ENCODE results near the gene SEPHS1. TPM values are rescaled to one million over a fixed set of nuclear protein-coding genes. Genes with fewer than 3 reads are reported as not detected.

The SEPHS1 gene
- total and polyA plus RNA-seq, 2 donors (not counting 1 experiment from before 2014, with no cell fraction given): 14.7 to 29.1 TPM

DNA sequence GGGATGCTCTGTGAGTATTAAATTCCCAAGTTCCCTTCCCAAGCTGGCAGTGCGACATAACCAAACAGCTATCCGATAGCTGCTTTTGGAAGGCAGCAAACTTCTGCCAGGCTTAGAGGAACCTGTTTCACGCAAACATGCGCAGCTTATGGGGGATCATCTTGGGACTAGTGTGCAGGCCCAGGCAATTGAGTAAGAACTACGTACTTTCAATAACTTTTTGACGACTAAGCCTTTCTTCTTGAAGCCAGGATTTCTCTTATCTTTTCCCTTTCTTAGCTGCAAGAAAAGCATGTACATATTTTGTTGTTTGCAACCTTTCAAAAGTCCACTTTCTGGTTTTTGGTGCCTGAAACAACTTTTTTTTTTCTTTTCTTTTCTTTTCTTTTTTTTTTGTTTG is 28.7 kb upstream of the SEPHS1 start:
- no peaks in the 10 kb centered on the region for H3K9me3 Mint-ChIP-seq (ENCODE audit: insufficient read depth)
- no peaks in the 10 kb centered on the region for H4K20me1 ChIP-seq (ENCODE audit: control insufficient read depth, insufficient read depth, low read length, poor library complexity, severe bottlenecking)
- H3K27ac ChIP-seq (ENCODE audit: low read length in 2 of 2): no peak overlapping the region
- peaks cover 30% of the 10 kb centered on the region for H3K27me3 Mint-ChIP-seq
- H3K9ac ChIP-seq (ENCODE audit: low read length): no peak overlapping the region
- peaks cover 0 to 12% (median 2%) of the 10 kb centered on the region in 4 experiments for H3K27me3 ChIP-seq (replicated peaks in 1 of 4; ENCODE audit: control extremely low read depth in 1 of 4, control insufficient read depth in 3 of 4, insufficient read depth in 4 of 4, low read length in 3 of 4)
- TF ChIP-seq CTCF (IDR thresholded peaks at IDR 0.05) (no peak), EZH2 (IDR thresholded peaks at IDR 0.05; ENCODE audit: borderline replicate concordance, insufficient read depth, low read depth, low read length, poor library complexity, severe bottlenecking) (no peak)
- WGBS (ENCODE audit: insufficient coverage): 97% methylated on average over 4 of the region's 6 CpGs
- ATAC-seq (ENCODE audit: low read depth): no peak
- no peaks in the 10 kb centered on the region for H3K4me1 ChIP-seq (ENCODE audit: control insufficient read depth in 2 of 2, insufficient read depth in 2 of 2, low read length in 2 of 2)
- no peak overlapping the region for H3K4me3 ChIP-seq (ENCODE audit: control extremely low read depth in 1 of 5, extremely low read depth in 1 of 5, insufficient read depth in 1 of 5, low read depth in 2 of 5, low read length in 4 of 5)
- no peak overlapping the region for H3K4me3 Mint-ChIP-seq
- peaks cover 0 to 4% (median 0%) of the 10 kb centered on the region in 3 donors for H3K9me3 ChIP-seq (ENCODE audit: control extremely low read depth in 1 of 3, control insufficient read depth in 2 of 3, insufficient read depth in 1 of 3, low read length in 2 of 3)
- no peaks in the 10 kb centered on the region for H3K4me1 Mint-ChIP-seq
- no peak for DNase-seq
- H3K36me3 ChIP-seq (replicated peaks in 1 of 2; ENCODE audit: control extremely low read depth in 1 of 2, control insufficient read depth in 1 of 2, extremely low read depth in 1 of 2, insufficient read depth in 2 of 2, low read length in 1 of 2): no peaks in the 10 kb centered on the region
- ChIA-PET POLR2A (no interaction called here), CTCF (interaction anchor here (1.0 to 3.1 kb wide), 2 partner anchors 63 to 160 kb away, joined by 4 to 9 read pairs; no protein-coding TSS in a partner anchor)
- no peaks in the 10 kb centered on the region for H3K79me2 ChIP-seq (ENCODE audit: control insufficient read depth, insufficient read depth, low read length)
- no peak overlapping the region for H3K4me2 ChIP-seq (replicated peaks; ENCODE audit: low read depth, low read length, poor library complexity, severe bottlenecking)
- intact Hi-C loops (cut with micrococcal nuclease): no loop called here
- no peak overlapping the region for H3K27ac Mint-ChIP-seq
- no peak overlapping the region for H2AFZ ChIP-seq (ENCODE audit: insufficient read depth, low read depth, low read length, poor library complexity, severe bottlenecking)

GRCh38 chr10:13376297-13376696 is 28.2 kb upstream of the SEPHS1 start:
- ChIA-PET POLR2A (no interaction called here), CTCF (interaction anchor here (0.7 to 3.1 kb wide), 3 partner anchors 64 to 768 kb away, joined by 4 to 9 read pairs (median 5); no protein-coding TSS in a partner anchor)
- H3K27me3 Mint-ChIP-seq: peaks cover 26% of the 10 kb centered on the region
- Histone ChIP-seq H3K9me3 (ENCODE audit: control extremely low read depth in 1 of 3, control insufficient read depth in 2 of 3, insufficient read depth in 1 of 3, low read length in 2 of 3) (peaks cover 0 to 4% (median 0%) of the 10 kb centered on the region in 3 donors), H3K27ac (ENCODE audit: low read length in 2 of 2) (no peak overlapping the region), H3K79me2 (ENCODE audit: control insufficient read depth, insufficient read depth, low read length) (no peaks in the 10 kb centered on the region), H4K20me1 (ENCODE audit: control insufficient read depth, insufficient read depth, low read length, poor library complexity, severe bottlenecking) (no peaks in the 10 kb centered on the region), H2AFZ (ENCODE audit: insufficient read depth, low read depth, low read length, poor library complexity, severe bottlenecking) (no peak overlapping the region), H3K4me2 (replicated peaks; ENCODE audit: low read depth, low read length, poor library complexity, severe bottlenecking) (no peak overlapping the region), H3K36me3 (replicated peaks in 1 of 2; ENCODE audit: control extremely low read depth in 1 of 2, control insufficient read depth in 1 of 2, extremely low read depth in 1 of 2, insufficient read depth in 2 of 2, low read length in 1 of 2) (no peaks in the 10 kb centered on the region), H3K27me3 (replicated peaks in 1 of 4; ENCODE audit: control extremely low read depth in 1 of 4, control insufficient read depth in 3 of 4, insufficient read depth in 4 of 4, low read length in 3 of 4) (peaks cover 0 to 10% (median 2%) of the 10 kb centered on the region in 4 experiments), H3K9ac (ENCODE audit: low read length) (no peak overlapping the region), H3K4me3 (ENCODE audit: control extremely low read depth in 1 of 5, extremely low read depth in 1 of 5, insufficient read depth in 1 of 5, low read depth in 2 of 5, low read length in 4 of 5) (no peak overlapping the region), H3K4me1 (ENCODE audit: control insufficient read depth in 2 of 2, insufficient read depth in 2 of 2, low read length in 2 of 2) (no peaks in the 10 kb centered on the region)
- no peaks in the 10 kb centered on the region for H3K9me3 Mint-ChIP-seq (ENCODE audit: insufficient read depth)
- ATAC-seq (ENCODE audit: low read depth): no peak
- no peaks in the 10 kb centered on the region for H3K4me1 Mint-ChIP-seq
- no peak overlapping the region for H3K27ac Mint-ChIP-seq
- TF ChIP-seq CTCF (IDR thresholded peaks at IDR 0.05) (no peak), EZH2 (IDR thresholded peaks at IDR 0.05; ENCODE audit: borderline replicate concordance, insufficient read depth, low read depth, low read length, poor library complexity, severe bottlenecking) (no peak)
- no CpG with 5 or more reads among the region's 6 CpGs for WGBS (ENCODE audit: insufficient coverage)
- no peak for DNase-seq
- no peak overlapping the region for H3K4me3 Mint-ChIP-seq
- intact Hi-C loops (cut with micrococcal nuclease): no loop called here
